RWPE2 (cell line): ENCODE measurements around the gene DDX4.
"Not testable (repeated sequence)": the region's sequence is repeated elsewhere in the genome, so short reads cannot be mapped to it uniquely, and the experiment has no call there.

Experiments
- ATAC-seq: fragments of 200-7000 bp; cut with Tn5 transposase; 3 replicates; pipeline ENCODE4 v1.9.1; 2021; ENCODE audit warnings: low read depth
- DNase-seq: peaks from one replicate; pipeline ENCODE4 v3.0.0-alpha.2; 2020; ENCODE audit warnings: low spot score
- H3K27ac ChIP-seq: fragments of 450-650 bp; 2 replicates; pipeline ENCODE4 v1.5.1; 2017; ENCODE audit warnings: mild to moderate bottlenecking; ENCODE audit not compliant: poor library complexity, severe bottlenecking
- H3K27me3 ChIP-seq: fragments of 250-450 bp; sonication (Bioruptor Pico); 2 replicates; pipeline ENCODE4 v1.5.1; 2021; ENCODE audit warnings: mild to moderate bottlenecking, moderate library complexity; ENCODE audit not compliant: insufficient read depth, poor library complexity, severe bottlenecking
- H3K36me3 ChIP-seq: fragments of 250-450 bp; sonication (Bioruptor Pico); 2 replicates; pipeline ENCODE4 v1.5.1; 2020; ENCODE audit warnings: low read depth, mild to moderate bottlenecking, moderate library complexity
- H3K4me1 ChIP-seq: fragments of 250-450 bp; sonication (Bioruptor Pico); 2 replicates; pipeline ENCODE4 v1.5.1; 2021; ENCODE audit warnings: mild to moderate bottlenecking, moderate library complexity; ENCODE audit not compliant: insufficient read depth, poor library complexity, severe bottlenecking
- H3K4me3 ChIP-seq: fragments of 250-450 bp; sonication (Bioruptor Pico); 2 replicates; pipeline ENCODE4 v1.5.1; 2021; ENCODE audit warnings: mild to moderate bottlenecking, moderate library complexity; ENCODE audit not compliant: severe bottlenecking
- H3K9me3 ChIP-seq: fragments of 250-450 bp; sonication (Bioruptor Pico); 2 replicates; pipeline ENCODE4 v1.5.1; 2021; ENCODE audit warnings: mild to moderate bottlenecking, moderate library complexity; ENCODE audit not compliant: severe bottlenecking
- TF ChIP-seq, protein P1 (sequence below): fragments of 450-650 bp; IDR thresholded peaks from one replicate; pipeline ENCODE4 v1.5.1; 2017; ENCODE audit warnings: mild to moderate bottlenecking, moderate library complexity; ENCODE audit not compliant: poor library complexity, severe bottlenecking

The DDX4 gene

DNA sequence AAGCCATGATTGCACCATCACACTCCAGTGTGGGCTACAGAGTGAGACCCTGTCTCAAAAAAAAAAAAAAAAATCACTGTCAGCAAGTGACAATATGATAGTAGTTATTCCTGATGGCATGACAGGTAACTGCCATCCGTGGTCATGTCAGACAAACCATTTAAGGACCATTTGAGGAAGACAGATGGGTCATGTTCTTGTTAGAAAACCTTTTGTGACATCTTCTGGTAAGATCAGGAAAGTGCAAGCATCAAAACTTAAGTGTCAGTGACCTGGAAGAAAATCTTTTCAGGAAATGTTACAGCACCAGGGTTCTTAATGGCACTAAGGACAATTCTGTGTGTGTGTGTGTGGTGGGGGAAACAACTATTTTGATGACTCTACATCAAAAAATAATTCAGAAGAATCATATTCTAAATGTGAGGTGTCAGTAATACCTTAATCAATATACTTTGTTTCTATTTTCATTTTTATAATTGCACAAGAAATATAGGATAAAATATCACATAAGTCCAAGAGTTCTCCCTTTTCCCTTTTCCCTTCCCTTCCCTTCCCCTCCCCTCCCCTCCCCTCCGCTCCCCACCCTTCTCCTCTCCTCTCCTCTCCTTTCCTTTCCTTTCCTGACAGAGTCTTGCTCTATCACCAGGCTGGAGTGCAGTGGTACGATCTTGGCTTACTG is 43.6 kb upstream of the DDX4 start:
- Histone ChIP-seq H3K27me3 (no peaks in the 10 kb centered on the region), H3K9me3 (no peaks in the 10 kb centered on the region), H3K4me1 (no peaks in the 10 kb centered on the region), H3K4me3 (no peak overlapping the region), H3K36me3 (peaks cover 29% of the 10 kb centered on the region), H3K27ac (no peak overlapping the region)
- TF ChIP-seq, protein P1, sequence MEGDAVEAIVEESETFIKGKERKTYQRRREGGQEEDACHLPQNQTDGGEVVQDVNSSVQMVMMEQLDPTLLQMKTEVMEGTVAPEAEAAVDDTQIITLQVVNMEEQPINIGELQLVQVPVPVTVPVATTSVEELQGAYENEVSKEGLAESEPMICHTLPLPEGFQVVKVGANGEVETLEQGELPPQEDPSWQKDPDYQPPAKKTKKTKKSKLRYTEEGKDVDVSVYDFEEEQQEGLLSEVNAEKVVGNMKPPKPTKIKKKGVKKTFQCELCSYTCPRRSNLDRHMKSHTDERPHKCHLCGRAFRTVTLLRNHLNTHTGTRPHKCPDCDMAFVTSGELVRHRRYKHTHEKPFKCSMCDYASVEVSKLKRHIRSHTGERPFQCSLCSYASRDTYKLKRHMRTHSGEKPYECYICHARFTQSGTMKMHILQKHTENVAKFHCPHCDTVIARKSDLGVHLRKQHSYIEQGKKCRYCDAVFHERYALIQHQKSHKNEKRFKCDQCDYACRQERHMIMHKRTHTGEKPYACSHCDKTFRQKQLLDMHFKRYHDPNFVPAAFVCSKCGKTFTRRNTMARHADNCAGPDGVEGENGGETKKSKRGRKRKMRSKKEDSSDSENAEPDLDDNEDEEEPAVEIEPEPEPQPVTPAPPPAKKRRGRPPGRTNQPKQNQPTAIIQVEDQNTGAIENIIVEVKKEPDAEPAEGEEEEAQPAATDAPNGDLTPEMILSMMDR: peak; percentile 69
- ATAC-seq: peak; percentile 19; the same call in 1 of the 3 replicates
- DNase-seq: no peak

DNA sequence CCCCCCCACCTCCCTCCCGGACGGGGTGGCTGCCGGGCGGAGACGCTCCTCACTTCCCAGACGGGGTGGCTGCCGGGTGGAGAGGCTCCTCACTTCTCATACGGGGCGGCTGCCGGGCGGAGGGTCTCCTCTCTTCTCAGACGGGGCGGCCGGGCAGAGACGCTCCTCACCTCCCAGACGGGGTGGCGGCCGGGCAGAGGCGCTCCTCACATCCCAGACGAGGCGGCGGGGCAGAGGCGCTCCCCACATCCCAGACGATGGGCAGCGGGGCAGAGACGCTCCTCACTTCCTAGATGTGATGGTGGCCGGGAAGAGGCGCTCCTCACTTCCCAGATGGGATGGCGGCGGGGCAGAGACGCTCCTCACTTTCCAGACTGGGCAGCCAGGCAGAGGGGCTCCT is 41.2 kb upstream of the DDX4 start:
- not testable (repeated sequence) for H3K4me3 ChIP-seq, H3K4me1 ChIP-seq, H3K27ac ChIP-seq, DNase-seq, H3K27me3 ChIP-seq, ATAC-seq, H3K9me3 ChIP-seq
- peaks cover 35% of the 10 kb centered on the region for H3K36me3 ChIP-seq

DNA sequence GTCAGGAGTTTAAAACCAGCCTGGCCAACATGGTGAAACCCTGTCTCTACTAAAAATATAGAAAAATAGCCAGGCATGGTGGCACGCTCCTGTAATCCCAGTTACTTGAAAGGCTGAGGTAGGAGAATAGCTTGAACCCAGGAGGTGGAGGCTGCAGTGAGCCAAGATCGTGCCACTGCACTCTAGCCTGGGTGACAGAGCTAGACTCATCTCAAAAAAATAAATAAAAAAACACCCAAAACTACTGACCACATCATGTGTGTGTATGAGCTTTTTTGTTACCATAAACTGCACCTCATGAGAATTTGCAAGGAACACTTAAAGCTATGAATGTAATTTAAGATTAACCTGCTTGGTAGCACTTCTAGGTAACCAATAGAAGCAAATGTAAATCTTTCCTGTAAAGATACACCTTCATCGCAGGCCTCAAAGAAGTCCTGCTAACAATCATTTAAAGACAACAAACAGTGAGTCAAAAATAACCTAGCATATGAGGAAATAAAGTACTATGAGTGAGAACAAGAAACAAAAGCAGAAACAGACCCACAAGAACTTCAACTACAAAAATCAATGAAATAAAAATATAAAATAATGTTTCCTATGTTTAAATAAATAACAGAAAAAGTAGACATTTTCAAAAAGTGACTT is 38.7 kb upstream of the DDX4 start:
- DNase-seq: no peak
- no peak for ATAC-seq
- no peaks in the 10 kb centered on the region for H3K27me3 ChIP-seq
- TF ChIP-seq, protein P1: no peak
- H3K4me3 ChIP-seq: no peak overlapping the region
- no peak overlapping the region for H3K27ac ChIP-seq
- no peaks in the 10 kb centered on the region for H3K9me3 ChIP-seq
- H3K4me1 ChIP-seq: no peaks in the 10 kb centered on the region
- H3K36me3 ChIP-seq: peaks cover 45% of the 10 kb centered on the region

GRCh38 chr5:55700745-55701144 is 37.1 kb upstream of the DDX4 start:
- Histone ChIP-seq H3K9me3 (no peaks in the 10 kb centered on the region), H3K27me3 (no peaks in the 10 kb centered on the region), H3K27ac (no peak overlapping the region), H3K4me3 (no peak overlapping the region), H3K4me1 (no peaks in the 10 kb centered on the region), H3K36me3 (peaks cover 45% of the 10 kb centered on the region)
- TF ChIP-seq, protein P1: no peak
- no peak for ATAC-seq
- DNase-seq: no peak

- TF ChIP-seq, protein P1: no peak
- no peak for DNase-seq
- Histone ChIP-seq H3K27me3 (no peaks in the 10 kb centered on the region), H3K4me3 (no peak overlapping the region), H3K9me3 (no peaks in the 10 kb centered on the region), H3K4me1 (no peaks in the 10 kb centered on the region), H3K36me3 (peaks cover 45% of the 10 kb centered on the region), H3K27ac (no peak overlapping the region)
- no peak for ATAC-seq
These were observed 36.3 kb upstream of the DDX4 start for GRCh38 chr5:55701462-55702103.
